ENCODE data around the gene IRX2.

IRX2 gene

GRCh38 chr5:2697446-2698200, 53.9 kb downstream of the IRX2 start:
- H3K36me3 ChIP-seq (ENCODE audit: control insufficient read depth, insufficient read depth, low read length), result no peaks in the 10 kb centered on the region
- no peaks in the 10 kb centered on the region for H3K4me1 ChIP-seq (ENCODE audit: control insufficient read depth, insufficient read depth, low read length)
- no peaks in the 10 kb centered on the region for H3K27me3 ChIP-seq (ENCODE audit: control insufficient read depth, insufficient read depth, low read length, poor library complexity, severe bottlenecking)
- no peaks in the 10 kb centered on the region for H3K9me3 ChIP-seq (ENCODE audit: control insufficient read depth, low read length)
- no peak overlapping the region for H3K4me3 ChIP-seq (ENCODE audit: insufficient read depth, low read depth, low read length)
- H3K27ac ChIP-seq (ENCODE audit: insufficient read depth, low read depth, low read length, poor library complexity, severe bottlenecking), result no peak overlapping the region
- 95% methylated on average over 23 of the region's 23 CpGs for WGBS, 2 experiments

GRCh38 chr5:2697041-2697440, 54.4 kb downstream of the IRX2 start:
- no peaks in the 10 kb centered on the region for H3K27me3 ChIP-seq (ENCODE audit: control insufficient read depth, insufficient read depth, low read length, poor library complexity, severe bottlenecking)
- H3K9me3 ChIP-seq (ENCODE audit: control insufficient read depth, low read length), result no peaks in the 10 kb centered on the region
- WGBS, 2 experiments, result 94 to 95% methylated on average over 9 of the region's 9 CpGs
- no peak overlapping the region for H3K4me3 ChIP-seq (ENCODE audit: insufficient read depth, low read depth, low read length)
- no peaks in the 10 kb centered on the region for H3K36me3 ChIP-seq (ENCODE audit: control insufficient read depth, insufficient read depth, low read length)
- H3K27ac ChIP-seq (ENCODE audit: insufficient read depth, low read depth, low read length, poor library complexity, severe bottlenecking), result no peak overlapping the region
- no peaks in the 10 kb centered on the region for H3K4me1 ChIP-seq (ENCODE audit: control insufficient read depth, insufficient read depth, low read length)
